OCI-LY3 (cell line): ENCODE measurements around the gene GPR55.

Source experiments
- CTCF ChIP-seq: fragments of 200-600, 300-600 bp; sonication (generic); IDR thresholded peaks from 2 replicates; pipeline ENCODE4 v1.5.1; 2014; ENCODE audit warnings: antibody characterized with exemption, low read length, low read depth
- EZH2phosphoT487 ChIP-seq: fragments of 200-600 bp; shearing (Covaris generic); IDR thresholded peaks from 2 replicates; pipeline ENCODE4 v1.6.1; 2018; ENCODE audit warnings: antibody characterized with exemption, mixed run types, low read depth

GRCh38 chr2:230863031-230863430 is 62.0 kb downstream of the GPR55 start:
- TF ChIP-seq CTCF (no peak), EZH2phosphoT487 (no peak)
